Measurements from ENCODE around the gene DCP1A. TPM values are rescaled to one million over a fixed set of nuclear protein-coding genes. Genes with fewer than 3 reads are reported as not detected.

DCP1A gene
- total RNA-seq, 1 donor from 2014 or later, result 5.0 TPM

GRCh38 chr3:53244271-53244670, 103.1 kb downstream of the DCP1A start:
- no peak for TF ChIP-seq CTCF (IDR thresholded peaks at IDR 0.05; ENCODE audit: insufficient read depth, low read length, severe bottlenecking)
- H3K27me3 ChIP-seq (ENCODE audit: control insufficient read depth, insufficient read depth, low read length), result no peaks in the 10 kb centered on the region
- peaks cover 51% of the 10 kb centered on the region for H3K36me3 ChIP-seq (ENCODE audit: control insufficient read depth, insufficient read depth, low read length)
- DNase-seq (ENCODE audit: low read depth), result no peak
- FAIRE-seq, result no peak
- H3K4me3 ChIP-seq (ENCODE audit: low read depth, low read length), result no peak overlapping the region

GRCh38 chr3:53243785-53244184, 103.6 kb downstream of the DCP1A start:
- H3K4me3 ChIP-seq (ENCODE audit: low read depth, low read length), result no peak overlapping the region
- FAIRE-seq (no peak), DNase-seq (ENCODE audit: low read depth) (no peak)
- H3K27me3 ChIP-seq (ENCODE audit: control insufficient read depth, insufficient read depth, low read length), result no peaks in the 10 kb centered on the region
- peaks cover 51% of the 10 kb centered on the region for H3K36me3 ChIP-seq (ENCODE audit: control insufficient read depth, insufficient read depth, low read length)
- peak; percentile 4 for TF ChIP-seq CTCF (IDR thresholded peaks at IDR 0.05; ENCODE audit: insufficient read depth, low read length, severe bottlenecking)

- Histone ChIP-seq H3K4me3 (ENCODE audit: low read depth, low read length) (no peak overlapping the region), H3K36me3 (ENCODE audit: control insufficient read depth, insufficient read depth, low read length) (peaks cover 51% of the 10 kb centered on the region), H3K27me3 (ENCODE audit: control insufficient read depth, insufficient read depth, low read length) (no peaks in the 10 kb centered on the region)
- TF ChIP-seq CTCF (IDR thresholded peaks at IDR 0.05; ENCODE audit: insufficient read depth, low read length, severe bottlenecking), result no peak
- DNase-seq (ENCODE audit: low read depth), result peak; percentile 39
- no peak for FAIRE-seq
These were observed 104.2 kb downstream of the DCP1A start for GRCh38 chr3:53243165-53243564.

GRCh38 chr3:53242642-53243041, 104.7 kb downstream of the DCP1A start:
- FAIRE-seq, result no peak
- H3K4me3 ChIP-seq (ENCODE audit: low read depth, low read length), result no peak overlapping the region
- DNase-seq (ENCODE audit: low read depth), result no peak
- no peak for TF ChIP-seq CTCF (IDR thresholded peaks at IDR 0.05; ENCODE audit: insufficient read depth, low read length, severe bottlenecking)
- no peaks in the 10 kb centered on the region for H3K27me3 ChIP-seq (ENCODE audit: control insufficient read depth, insufficient read depth, low read length)
- peaks cover 53% of the 10 kb centered on the region for H3K36me3 ChIP-seq (ENCODE audit: control insufficient read depth, insufficient read depth, low read length)

GRCh38 chr3:53242155-53242554, 105.2 kb downstream of the DCP1A start:
- Histone ChIP-seq H3K4me3 (ENCODE audit: low read depth, low read length) (no peak overlapping the region), H3K27me3 (ENCODE audit: control insufficient read depth, insufficient read depth, low read length) (no peaks in the 10 kb centered on the region), H3K36me3 (ENCODE audit: control insufficient read depth, insufficient read depth, low read length) (peaks cover 52% of the 10 kb centered on the region)
- no peak for FAIRE-seq
- TF ChIP-seq CTCF (IDR thresholded peaks at IDR 0.05; ENCODE audit: insufficient read depth, low read length, severe bottlenecking), result no peak
- no peak for DNase-seq (ENCODE audit: low read depth)

Data from bronchial epithelial cell (primary cell).